ENCODE results near the gene RALGPS1. TPM values are rescaled to one million over a fixed set of nuclear protein-coding genes. Genes with fewer than 3 reads are reported as not detected.
A peak's percentile ranks its signal among the peaks of the same experiment; 100 is the strongest.

RALGPS1 gene
- polyA plus RNA-seq, 1 donor from 2014 or later = 8.0 TPM

GRCh38 chr9:127083138-127083980 is 168.8 kb downstream of the RALGPS1 start:
- H3K9me3 Mint-ChIP-seq = no peaks in the 10 kb centered on the region
- peaks cover 12% of the 10 kb centered on the region for H3K36me3 Mint-ChIP-seq
- no peak overlapping the region for H3K27ac Mint-ChIP-seq
- H3K4me3 Mint-ChIP-seq = no peak overlapping the region
- H3K4me1 Mint-ChIP-seq = no peaks in the 10 kb centered on the region
- no peaks in the 10 kb centered on the region for H3K27me3 Mint-ChIP-seq

GRCh38 chr9:127084076-127085039 is 169.8 kb downstream of the RALGPS1 start:
- H3K4me3 Mint-ChIP-seq = no peak overlapping the region
- H3K9me3 Mint-ChIP-seq = no peaks in the 10 kb centered on the region
- peak overlapping the region in 2 of 3 donors; percentile 32 to 39 for H3K27ac Mint-ChIP-seq
- no peaks in the 10 kb centered on the region for H3K27me3 Mint-ChIP-seq
- no peaks in the 10 kb centered on the region for H3K4me1 Mint-ChIP-seq
- H3K36me3 Mint-ChIP-seq = peaks cover 13% of the 10 kb centered on the region

- Mint-ChIP-seq H3K4me3 (no peak overlapping the region), H3K27ac (peak overlapping the region in 1 of 3 donors; percentile 32), H3K27me3 (no peaks in the 10 kb centered on the region), H3K36me3 (peaks cover 7% of the 10 kb centered on the region), H3K4me1 (no peaks in the 10 kb centered on the region), H3K9me3 (no peaks in the 10 kb centered on the region)
Measured at GRCh38 chr9:127085186-127085585, 170.6 kb downstream of the RALGPS1 start.

- no peaks in the 10 kb centered on the region for H3K9me3 Mint-ChIP-seq
- peaks cover 10% of the 10 kb centered on the region for H3K36me3 Mint-ChIP-seq
- H3K4me3 Mint-ChIP-seq = no peak overlapping the region
- no peaks in the 10 kb centered on the region for H3K27me3 Mint-ChIP-seq
- H3K4me1 Mint-ChIP-seq = no peaks in the 10 kb centered on the region
- H3K27ac Mint-ChIP-seq = no peak overlapping the region
Measured at GRCh38 chr9:127086771-127087170, 172.2 kb downstream of the RALGPS1 start.

GRCh38 chr9:127087411-127087810 is 172.8 kb downstream of the RALGPS1 start:
- Mint-ChIP-seq H3K27me3 (no peaks in the 10 kb centered on the region), H3K9me3 (no peaks in the 10 kb centered on the region), H3K36me3 (peaks cover 13% of the 10 kb centered on the region), H3K4me3 (no peak overlapping the region), H3K4me1 (no peaks in the 10 kb centered on the region), H3K27ac (no peak overlapping the region)

- no peaks in the 10 kb centered on the region for H3K4me1 Mint-ChIP-seq
Measured at GRCh38 chr9:127087836-127088235, 173.3 kb downstream of the RALGPS1 start.

GRCh38 chr9:127088724-127089615 is 174.4 kb downstream of the RALGPS1 start:
- peaks cover 13% of the 10 kb centered on the region for H3K36me3 Mint-ChIP-seq
- H3K4me3 Mint-ChIP-seq = no peak overlapping the region
- no peaks in the 10 kb centered on the region for H3K9me3 Mint-ChIP-seq
- H3K27ac Mint-ChIP-seq = no peak overlapping the region
- H3K4me1 Mint-ChIP-seq = no peaks in the 10 kb centered on the region
- no peaks in the 10 kb centered on the region for H3K27me3 Mint-ChIP-seq

More at GRCh38 chr9:127087836-127088235, 173.3 kb downstream of the RALGPS1 start:
- Mint-ChIP-seq H3K4me3 (no peak overlapping the region), H3K9me3 (no peaks in the 10 kb centered on the region), H3K27ac (no peak overlapping the region), H3K36me3 (peaks cover 13% of the 10 kb centered on the region), H3K27me3 (no peaks in the 10 kb centered on the region)

- Mint-ChIP-seq H3K27ac (no peak overlapping the region), H3K9me3 (no peaks in the 10 kb centered on the region), H3K36me3 (peaks cover 13% of the 10 kb centered on the region), H3K4me1 (no peaks in the 10 kb centered on the region), H3K27me3 (no peaks in the 10 kb centered on the region), H3K4me3 (no peak overlapping the region)
Measured at GRCh38 chr9:127089631-127090081, 175.1 kb downstream of the RALGPS1 start.

- Mint-ChIP-seq H3K36me3 (peaks cover 13% of the 10 kb centered on the region), H3K4me1 (no peaks in the 10 kb centered on the region), H3K27ac (no peak overlapping the region), H3K27me3 (no peaks in the 10 kb centered on the region), H3K4me3 (no peak overlapping the region), H3K9me3 (no peaks in the 10 kb centered on the region)
Measured at GRCh38 chr9:127090341-127090985, 175.9 kb downstream of the RALGPS1 start.

GRCh38 chr9:127091526-127091925 is 176.9 kb downstream of the RALGPS1 start:
- Mint-ChIP-seq H3K36me3 (peaks cover 10% of the 10 kb centered on the region), H3K4me3 (no peak overlapping the region), H3K27ac (no peak overlapping the region), H3K4me1 (no peaks in the 10 kb centered on the region), H3K9me3 (no peaks in the 10 kb centered on the region), H3K27me3 (no peaks in the 10 kb centered on the region)

GRCh38 chr9:127092041-127092608 is 177.5 kb downstream of the RALGPS1 start:
- H3K36me3 Mint-ChIP-seq = peaks cover 10% of the 10 kb centered on the region
- H3K27me3 Mint-ChIP-seq = no peaks in the 10 kb centered on the region
- H3K27ac Mint-ChIP-seq = no peak overlapping the region
- H3K4me3 Mint-ChIP-seq = peak overlapping the region in 1 of 4 donors; percentile 19
- H3K4me1 Mint-ChIP-seq = no peaks in the 10 kb centered on the region
- H3K9me3 Mint-ChIP-seq = no peaks in the 10 kb centered on the region

GRCh38 chr9:127093319-127094020 is 178.9 kb downstream of the RALGPS1 start:
- no peaks in the 10 kb centered on the region for H3K9me3 Mint-ChIP-seq
- no peak overlapping the region for H3K4me3 Mint-ChIP-seq
- peaks cover 14% of the 10 kb centered on the region for H3K36me3 Mint-ChIP-seq
- no peaks in the 10 kb centered on the region for H3K27me3 Mint-ChIP-seq
- H3K4me1 Mint-ChIP-seq = no peaks in the 10 kb centered on the region
- no peak overlapping the region for H3K27ac Mint-ChIP-seq

GRCh38 chr9:127095411-127095810 is 180.8 kb downstream of the RALGPS1 start:
- Mint-ChIP-seq H3K27me3 (no peaks in the 10 kb centered on the region), H3K36me3 (peaks cover 12% of the 10 kb centered on the region), H3K9me3 (no peaks in the 10 kb centered on the region), H3K4me1 (no peaks in the 10 kb centered on the region), H3K4me3 (no peak overlapping the region), H3K27ac (no peak overlapping the region)
